Neuronal stem cell (in vitro differentiated cells): Measurements from ENCODE around the gene PGBD1.
A peak's percentile ranks its signal among the peaks of the same experiment; 100 is the strongest.

Experiments
- DNase-seq: peaks from one replicate; pipeline ENCODE4 v3.0.0-alpha.2; 2013; ENCODE audit warnings: low spot score
- H2AFZ ChIP-seq: one replicate; pipeline ENCODE4 v1.6.1; 2013; ENCODE audit warnings: mild to moderate bottlenecking, low read length, inconsistent platforms
- H2AK5ac ChIP-seq: 2 replicates; pipeline ENCODE4 v1.6.1; 2013; ENCODE audit warnings: low read depth, mild to moderate bottlenecking, inconsistent platforms, low read length, moderate library complexity, mixed read lengths
- H2BK120ac ChIP-seq: 2 replicates; pipeline ENCODE4 v1.6.1; 2013; ENCODE audit warnings: low read depth, mild to moderate bottlenecking, inconsistent platforms, low read length, moderate library complexity, mixed read lengths
- H2BK12ac ChIP-seq: one replicate; pipeline ENCODE4 v1.6.1; 2013; ENCODE audit warnings: low read length, inconsistent platforms
- H2BK15ac ChIP-seq: 2 replicates; pipeline ENCODE4 v1.6.1; 2013; ENCODE audit warnings: mild to moderate bottlenecking, low read length, inconsistent platforms, mixed read lengths
- H2BK5ac ChIP-seq: one replicate; pipeline ENCODE4 v1.6.1; 2013; ENCODE audit warnings: inconsistent platforms, mild to moderate bottlenecking, low read length, moderate library complexity
- H3K14ac ChIP-seq: one replicate; pipeline ENCODE4 v1.6.1; 2013; ENCODE audit warnings: low read length, inconsistent platforms
- H3K18ac ChIP-seq: 2 replicates; pipeline ENCODE4 v1.6.1; 2013; ENCODE audit warnings: low read length, inconsistent platforms
- H3K23ac ChIP-seq: 2 replicates; pipeline ENCODE4 v1.6.1; 2013; ENCODE audit warnings: low read depth, mild to moderate bottlenecking, mixed read lengths, low read length, inconsistent platforms; ENCODE audit not compliant: poor library complexity
- H3K27ac ChIP-seq: replicated peaks from 3 replicates; pipeline ENCODE4 v1.5.1; 2013; ENCODE audit warnings: low read length, inconsistent platforms
- H3K27me3 ChIP-seq, 3 experiments: 2 replicates each; pipeline ENCODE4 v1.6.1; 2013; ENCODE audit warnings: low read length in 3 of 3, mild to moderate bottlenecking in 2 of 3, inconsistent platforms in 1 of 3, low read depth in 1 of 3, mixed read lengths in 1 of 3, moderate library complexity in 1 of 3; ENCODE audit not compliant: control insufficient read depth in 3 of 3, insufficient read depth in 3 of 3
- H3K36me3 ChIP-seq, 2 donors: replicated peaks in 1 of 2; 2 replicates each; pipeline ENCODE4 v1.6.1; 2013; ENCODE audit warnings: low read length in 2 of 2; ENCODE audit not compliant: control insufficient read depth in 2 of 2, insufficient read depth in 2 of 2
- H3K4ac ChIP-seq: 2 replicates; pipeline ENCODE4 v1.6.1; 2013; ENCODE audit warnings: inconsistent platforms, mild to moderate bottlenecking, low read length, moderate library complexity
- H3K4me1 ChIP-seq, 2 donors: 1 replicate in 1 of 2; 2 replicates in 1 of 2; pipeline ENCODE4 v1.6.1; 2013; ENCODE audit warnings: low read length in 2 of 2, low read depth in 1 of 2; ENCODE audit not compliant: control insufficient read depth in 2 of 2, insufficient read depth in 1 of 2
- H3K4me2 ChIP-seq: one replicate; pipeline ENCODE4 v1.6.1; 2013; ENCODE audit warnings: mild to moderate bottlenecking, low read length, inconsistent platforms; ENCODE audit not compliant: insufficient read depth, poor library complexity, severe bottlenecking
- H3K4me3 ChIP-seq, 2 donors: 2 replicates each; pipeline ENCODE4 v1.5.1; 2013; ENCODE audit warnings: low read length in 2 of 2, mild to moderate bottlenecking in 2 of 2, inconsistent platforms in 1 of 2, moderate library complexity in 1 of 2
- H3K79me1 ChIP-seq: one replicate; pipeline ENCODE4 v1.6.1; 2013; ENCODE audit warnings: low read depth, mild to moderate bottlenecking, inconsistent platforms, low read length, moderate library complexity
- H3K9ac ChIP-seq: one replicate; pipeline ENCODE4 v1.6.1; 2013; ENCODE audit warnings: mild to moderate bottlenecking, low read depth, low read length, inconsistent platforms; ENCODE audit not compliant: poor library complexity
- H3K9me3 ChIP-seq, 2 donors: replicated peaks in 1 of 2; 2 replicates each; pipeline versions ENCODE3 to v1.6.1; 2013; ENCODE audit warnings: low read length in 2 of 2, mild to moderate bottlenecking in 2 of 2, inconsistent platforms in 1 of 2, low read depth in 1 of 2, mixed read lengths in 1 of 2, moderate library complexity in 1 of 2; ENCODE audit not compliant: control insufficient read depth in 2 of 2, insufficient read depth in 1 of 2
- H4K8ac ChIP-seq: one replicate; pipeline ENCODE4 v1.6.1; 2013; ENCODE audit warnings: low read depth, mild to moderate bottlenecking, inconsistent platforms, low read length, moderate library complexity
- H4K91ac ChIP-seq: one replicate; pipeline ENCODE4 v1.6.1; 2013; ENCODE audit warnings: low read length, low read depth, mild to moderate bottlenecking, inconsistent platforms; ENCODE audit not compliant: poor library complexity
- WGBS, 2 donors: extraction: QIAGEN DNeasy Blood & Tissue Kit; methylation state at CpG; one replicate each; pipeline ENCODE4 v1.1.7; 2013; ENCODE audit warnings: missing lambda C conversion rate in 2 of 2, mixed read lengths in 1 of 2; ENCODE audit not compliant: insufficient read length in 2 of 2, insufficient replicate concordance in 1 of 2; ENCODE audit errors: extremely low coverage in 2 of 2; 5-methylcytosine and 5-hydroxymethylcytosine counted together

Gene PGBD1

DNA sequence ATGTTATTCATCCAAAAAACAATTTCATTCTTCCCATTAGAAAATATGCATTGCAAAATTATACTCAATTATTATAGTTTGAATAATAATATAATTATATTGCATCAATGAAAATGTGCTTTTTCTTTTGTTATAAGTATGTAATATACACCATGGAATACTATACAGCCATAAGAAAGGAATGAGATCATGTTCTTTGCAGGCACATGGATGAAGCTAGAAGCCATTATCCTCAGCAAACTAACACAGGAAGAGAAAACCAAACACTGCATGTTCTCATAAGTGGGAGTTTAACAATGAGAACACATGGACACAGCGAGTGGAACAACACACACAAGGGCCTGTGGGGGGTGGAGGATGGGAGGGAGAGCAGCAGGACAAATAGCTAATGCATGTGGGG, 24.3 kb upstream of the PGBD1 start:
- DNase-seq: no peak
- Histone ChIP-seq H3K4me1 (peaks cover 3% of the 10 kb centered on the region in 2 donors), H3K27ac (no peak overlapping the region), H3K27me3 (peaks cover 0 to 4% (median 0%) of the 10 kb centered on the region in 3 experiments), H3K79me1 (no peaks in the 10 kb centered on the region), H2BK120ac (no peak overlapping the region), H3K4me2 (no peak overlapping the region), H3K4me3 (no peak overlapping the region), H3K9ac (no peak overlapping the region), H2AFZ (no peak overlapping the region), H3K18ac (no peak overlapping the region), H3K36me3 (no peaks in the 10 kb centered on the region), H2BK15ac (no peak overlapping the region), H3K9me3 (peaks cover 0 to 3% of the 10 kb centered on the region in 2 donors), H4K91ac (no peak overlapping the region), H2AK5ac (no peak overlapping the region), H3K4ac (no peak overlapping the region), H4K8ac (no peak overlapping the region), H2BK5ac (no peak overlapping the region), H3K14ac (no peak overlapping the region), H2BK12ac (no peak overlapping the region), H3K23ac (no peak overlapping the region)
- WGBS, 2 donors: no CpG with 5 or more reads among the region's 1 CpG

DNA sequence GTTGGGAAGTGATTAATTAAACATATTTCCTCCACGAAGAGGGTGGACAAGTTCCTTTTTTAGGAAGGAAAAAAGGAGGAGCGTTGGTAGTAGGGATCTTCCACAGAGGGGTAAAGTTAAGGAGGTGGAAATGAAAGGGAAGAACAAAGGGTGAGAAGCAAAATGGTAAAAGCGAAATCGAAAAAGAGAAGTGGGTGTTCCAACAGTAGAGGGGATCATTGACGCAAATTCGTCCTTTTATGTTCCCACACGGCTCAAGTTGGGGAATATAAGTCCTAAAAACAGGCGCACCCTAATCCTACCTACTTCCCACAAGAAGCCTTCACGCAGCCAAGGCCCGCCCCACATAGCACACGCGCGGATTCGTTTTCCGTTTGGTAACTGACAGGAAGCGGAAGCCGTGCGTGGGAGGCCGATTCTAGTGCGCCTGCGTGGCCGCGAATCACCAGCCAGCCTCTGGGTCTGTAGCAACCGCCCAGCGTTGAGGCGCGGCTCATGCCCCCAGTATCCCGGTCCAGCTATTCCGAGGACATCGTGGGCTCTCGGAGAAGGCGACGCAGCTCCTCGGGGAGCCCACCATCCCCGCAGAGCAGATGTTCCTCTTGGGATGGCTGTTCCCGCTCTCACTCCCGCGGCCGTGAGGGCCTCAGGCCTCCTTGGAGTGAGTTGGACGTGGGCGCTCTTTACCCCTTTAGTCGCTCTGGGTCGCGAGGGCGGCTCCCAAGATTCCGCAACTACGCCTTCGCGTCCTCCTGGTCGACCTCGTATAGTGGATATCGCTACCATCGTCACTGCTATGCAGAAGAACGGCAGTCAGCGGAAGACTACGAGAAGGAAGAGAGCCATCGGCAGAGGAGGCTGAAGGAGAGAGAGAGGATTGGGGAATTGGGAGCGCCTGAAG, 22.2 kb upstream of the PGBD1 start, which contains the start of gene NKAPL:
NKAPL (plus strand) TSS at position 421 of the 901 bp plus-strand sequence; CDS start at position 496, 75 bp downstream.
- H3K9ac ChIP-seq: no peak within 1 kb of the TSS
- H3K14ac ChIP-seq: no peak within 1 kb of the TSS
- no peak within 1 kb of the TSS for H2AFZ ChIP-seq
- peaks cover 0 to 13% (median 0%) of the 10 kb centered on the region in 3 experiments for H3K27me3 ChIP-seq
- no peaks in the 10 kb centered on the region for H3K36me3 ChIP-seq
- H2AK5ac ChIP-seq: peak within 1 kb of the TSS; percentile 36
- no CpG with 5 or more reads among the region's 58 CpGs for WGBS, 2 donors
- H2BK12ac ChIP-seq: no peak within 1 kb of the TSS
- no peak within 1 kb of the TSS for H4K91ac ChIP-seq
- no peaks in the 10 kb centered on the region for H3K79me1 ChIP-seq
- no peak within 1 kb of the TSS for H3K27ac ChIP-seq
- H2BK5ac ChIP-seq: no peak within 1 kb of the TSS
- DNase-seq: no peak
- H3K4ac ChIP-seq: peak within 1 kb of the TSS; percentile 53
- no peak within 1 kb of the TSS for H4K8ac ChIP-seq
- no peak within 1 kb of the TSS for H2BK15ac ChIP-seq
- H3K4me1 ChIP-seq: no peaks in the 10 kb centered on the region
- no peak within 1 kb of the TSS for H3K4me3 ChIP-seq
- no peak within 1 kb of the TSS for H3K23ac ChIP-seq
- H3K9me3 ChIP-seq: peaks cover 0 to 3% of the 10 kb centered on the region in 2 donors
- no peak within 1 kb of the TSS for H3K4me2 ChIP-seq
- no peak within 1 kb of the TSS for H2BK120ac ChIP-seq
- H3K18ac ChIP-seq: no peak within 1 kb of the TSS

GRCh38 chr6:28263922-28264321, 17.4 kb upstream of the PGBD1 start:
- Histone ChIP-seq H2AFZ (no peak overlapping the region), H3K4me1 (peaks cover 0 to 2% of the 10 kb centered on the region in 2 donors), H3K27ac (no peak overlapping the region), H4K91ac (no peak overlapping the region), H3K79me1 (no peaks in the 10 kb centered on the region), H3K4ac (no peak overlapping the region), H3K23ac (no peak overlapping the region), H3K36me3 (no peaks in the 10 kb centered on the region), H2BK120ac (no peak overlapping the region), H3K9me3 (peaks cover 0 to 3% of the 10 kb centered on the region in 2 donors), H3K4me2 (no peak overlapping the region), H3K18ac (no peak overlapping the region), H2BK15ac (no peak overlapping the region), H2BK12ac (no peak overlapping the region), H4K8ac (no peak overlapping the region), H3K14ac (no peak overlapping the region), H3K27me3 (peaks cover 0 to 13% (median 0%) of the 10 kb centered on the region in 3 experiments), H3K9ac (no peak overlapping the region), H2BK5ac (no peak overlapping the region), H3K4me3 (no peak overlapping the region), H2AK5ac (no peak overlapping the region)
- no CpG with 5 or more reads among the region's 2 CpGs for whole genome bisulfite sequencing, 2 donors
- no peak for DNase-seq

- H4K8ac ChIP-seq: no peak overlapping the region
- H3K18ac ChIP-seq: no peak overlapping the region
- H3K23ac ChIP-seq: no peak overlapping the region
- no peak overlapping the region for H3K4me2 ChIP-seq
- peaks cover 0 to 13% (median 0%) of the 10 kb centered on the region in 3 experiments for H3K27me3 ChIP-seq
- no peak overlapping the region for H2AFZ ChIP-seq
- H3K27ac ChIP-seq: no peak overlapping the region
- H3K4ac ChIP-seq: no peak overlapping the region
- H2BK15ac ChIP-seq: no peak overlapping the region
- no peak overlapping the region for H3K4me3 ChIP-seq
- no peak overlapping the region for H2BK12ac ChIP-seq
- no peak overlapping the region for H3K14ac ChIP-seq
- H2BK5ac ChIP-seq: no peak overlapping the region
- no peak overlapping the region for H3K9ac ChIP-seq
- WGBS, 2 donors: no CpG with 5 or more reads among the region's 4 CpGs
- no peaks in the 10 kb centered on the region for H3K36me3 ChIP-seq
- H3K79me1 ChIP-seq: no peaks in the 10 kb centered on the region
- H2AK5ac ChIP-seq: no peak overlapping the region
- H3K4me1 ChIP-seq: peaks cover 0 to 2% of the 10 kb centered on the region in 2 donors
- no peak overlapping the region for H2BK120ac ChIP-seq
- H4K91ac ChIP-seq: no peak overlapping the region
- no peak for DNase-seq
- peaks cover 0 to 3% of the 10 kb centered on the region in 2 donors for H3K9me3 ChIP-seq
Measured at GRCh38 chr6:28264834-28265401, 16.5 kb upstream of the PGBD1 start.
